HepG2 (cell line): ENCODE results near the gene UBALD1. TPM values are rescaled to one million over a fixed set of nuclear protein-coding genes. Genes with fewer than 3 reads are reported as not detected.
A peak's percentile ranks its signal among the peaks of the same experiment; 100 is the strongest.

Experiments
- AKNA ChIP-seq: sonication (generic); formaldehyde crosslinking; IDR thresholded peaks from 2 replicates; pipeline ENCODE4 v1.4.0; 2020; ENCODE audit warnings: missing genetic modification reagents, borderline replicate concordance
- ESRRA ChIP-seq: sonication (generic); formaldehyde crosslinking; IDR thresholded peaks from 2 replicates; pipeline ENCODE4 v1.5.1; 2020; ENCODE audit warnings: mild to moderate bottlenecking, low read depth, missing genetic modification reagents
- FOSL2 ChIP-seq: sonication (generic); formaldehyde crosslinking; IDR thresholded peaks from 2 replicates; pipeline ENCODE4 v1.4.0; 2020; ENCODE audit warnings: missing genetic modification reagents
- FOXK2 ChIP-seq: fragments of 450-650 bp; IDR thresholded peaks from 2 replicates; pipeline ENCODE4 v1.6.1; 2016
- HNF4G ChIP-seq, 2 experiments: sonication (generic) in 1 of 2; formaldehyde crosslinking in 1 of 2; IDR thresholded peaks; 2 replicates each; pipeline versions ENCODE4 v1.4.0 to v1.6.1; 2011 to 2020; ENCODE audit warnings: borderline replicate concordance in 2 of 2, low read depth in 2 of 2, mild to moderate bottlenecking in 2 of 2, low read length in 1 of 2, missing genetic modification reagents in 1 of 2, moderate library complexity in 1 of 2
- JDP2 ChIP-seq: sonication (generic); formaldehyde crosslinking; IDR thresholded peaks from 2 replicates; pipeline ENCODE4 v1.8.1; 2022; ENCODE audit warnings: missing genetic modification reagents, borderline replicate concordance
- NCOR1 ChIP-seq: fragments of 200-600 bp; sonication (generic); IDR thresholded peaks from 2 replicates; pipeline ENCODE4 v1.7.0; 2017; ENCODE audit warnings: antibody characterized with exemption, low read length, borderline replicate concordance
- SRF ChIP-seq: IDR thresholded peaks from 2 replicates; pipeline ENCODE4 v1.6.1; 2011; ENCODE audit warnings: mild to moderate bottlenecking, low read depth, low read length, moderate library complexity
- ZBED4 ChIP-seq: sonication (generic); formaldehyde crosslinking; IDR thresholded peaks from 2 replicates; pipeline ENCODE4 v1.4.0; 2020; ENCODE audit warnings: missing genetic modification reagents, borderline replicate concordance
- ZBTB8A ChIP-seq: sonication (generic); formaldehyde crosslinking; IDR thresholded peaks from 2 replicates; pipeline ENCODE4 v1.4.0; 2020; ENCODE audit warnings: mild to moderate bottlenecking, low read depth, missing genetic modification reagents, borderline replicate concordance
- ZNF17 ChIP-seq: sonication (generic); formaldehyde crosslinking; IDR thresholded peaks from 2 replicates; pipeline ENCODE4 v1.5.0; 2020; ENCODE audit warnings: mild to moderate bottlenecking, missing genetic modification reagents
- ZNF557 ChIP-seq: sonication (generic); formaldehyde crosslinking; IDR thresholded peaks from 2 replicates; pipeline ENCODE4 v1.4.0; 2020; ENCODE audit warnings: missing genetic modification reagents
- ZNF768 ChIP-seq: sonication (generic); formaldehyde crosslinking; IDR thresholded peaks from 2 replicates; pipeline ENCODE4 v1.4.0; 2020; ENCODE audit warnings: missing genetic modification reagents
- polyA plus RNA-seq, 8 experiments: library from polyadenylated mRNA; depleted of rRNA in 3 of 8; stranded (reverse) in 7 of 8; unstranded in 1 of 8; fragments of >200 nt; fragmentation: Illumina TruSeq in 4 of 8; extraction: Trizol in 4 of 8; gene quantifications; 2 replicates each; pipeline versions ENCODE4 v1.2.1 to v1.2.3, GENCODE V29; 2011 to 2016; ENCODE audit warnings: low read depth in 4 of 8, missing spikeins in 1 of 8, mixed read lengths in 1 of 8; ENCODE audit not compliant: insufficient read depth in 1 of 8
- total RNA-seq, 5 experiments: library from RNA; depleted of rRNA; stranded (reverse); fragments of >200 nt; fragmentation: Illumina TruSeq; extraction: Trizol; gene quantifications; 2 replicates each; pipeline ENCODE4 v1.2.3, GENCODE V29; 2016; ENCODE audit warnings: low read depth in 1 of 5
- TF ChIP-seq, protein P1 (sequence below): sonication (generic); formaldehyde crosslinking; IDR thresholded peaks from 2 replicates; pipeline ENCODE4 v1.9.0; 2021; ENCODE audit warnings: missing genetic modification reagents, borderline replicate concordance
- TF ChIP-seq, protein P2 (sequence below): sonication (generic); formaldehyde crosslinking; IDR thresholded peaks from 2 replicates; pipeline ENCODE4 v1.4.0; 2020; ENCODE audit warnings: missing genetic modification reagents

The UBALD1 gene
- total and polyA plus RNA-seq, 2 of the 13 experiments (the other 11 are each of a cell fraction or from before 2014, with no cell fraction given): 6.8 to 12.3 TPM

DNA sequence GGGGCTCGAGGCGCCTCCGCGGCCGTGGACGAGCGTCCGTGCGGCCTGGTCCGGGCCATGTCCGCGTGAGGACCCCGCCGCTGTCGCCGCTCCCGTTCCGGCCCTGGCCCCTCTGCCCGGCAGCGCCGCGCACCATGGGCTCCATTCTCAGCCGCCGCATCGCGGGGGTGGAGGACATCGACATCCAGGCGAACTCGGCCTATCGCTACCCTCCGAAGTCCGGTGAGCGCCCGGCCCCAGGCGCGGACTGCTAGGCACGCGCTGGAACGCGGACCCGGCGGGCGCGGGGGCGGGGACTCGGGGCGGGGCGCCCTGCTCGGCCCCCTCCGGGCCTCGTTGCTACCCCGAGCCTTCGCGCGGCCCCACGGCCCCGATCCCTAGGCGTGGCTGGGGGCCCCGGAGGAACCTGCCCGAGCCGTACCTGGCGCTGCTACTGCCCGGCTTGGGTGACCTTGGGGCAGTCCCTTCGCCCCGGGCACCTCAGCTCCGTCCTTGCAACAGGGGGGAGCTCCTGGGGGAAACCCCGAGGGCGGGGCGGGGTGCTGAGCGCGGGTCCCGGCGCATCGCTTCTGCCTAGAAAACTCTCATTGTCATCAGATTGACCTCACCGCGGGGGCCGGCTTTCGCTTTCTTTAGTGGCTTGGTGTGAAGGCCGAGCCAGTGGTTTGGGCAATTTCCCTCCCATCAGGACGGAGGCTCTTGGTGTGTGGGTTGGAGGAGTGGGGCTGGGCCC, 10.3 kb upstream of the UBALD1 start (continued):
- TF ChIP-seq, protein P1, sequence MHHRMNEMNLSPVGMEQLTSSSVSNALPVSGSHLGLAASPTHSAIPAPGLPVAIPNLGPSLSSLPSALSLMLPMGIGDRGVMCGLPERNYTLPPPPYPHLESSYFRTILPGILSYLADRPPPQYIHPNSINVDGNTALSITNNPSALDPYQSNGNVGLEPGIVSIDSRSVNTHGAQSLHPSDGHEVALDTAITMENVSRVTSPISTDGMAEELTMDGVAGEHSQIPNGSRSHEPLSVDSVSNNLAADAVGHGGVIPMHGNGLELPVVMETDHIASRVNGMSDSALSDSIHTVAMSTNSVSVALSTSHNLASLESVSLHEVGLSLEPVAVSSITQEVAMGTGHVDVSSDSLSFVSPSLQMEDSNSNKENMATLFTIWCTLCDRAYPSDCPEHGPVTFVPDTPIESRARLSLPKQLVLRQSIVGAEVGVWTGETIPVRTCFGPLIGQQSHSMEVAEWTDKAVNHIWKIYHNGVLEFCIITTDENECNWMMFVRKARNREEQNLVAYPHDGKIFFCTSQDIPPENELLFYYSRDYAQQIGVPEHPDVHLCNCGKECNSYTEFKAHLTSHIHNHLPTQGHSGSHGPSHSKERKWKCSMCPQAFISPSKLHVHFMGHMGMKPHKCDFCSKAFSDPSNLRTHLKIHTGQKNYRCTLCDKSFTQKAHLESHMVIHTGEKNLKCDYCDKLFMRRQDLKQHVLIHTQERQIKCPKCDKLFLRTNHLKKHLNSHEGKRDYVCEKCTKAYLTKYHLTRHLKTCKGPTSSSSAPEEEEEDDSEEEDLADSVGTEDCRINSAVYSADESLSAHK (CRISPR knock-in tag): no peak
- TF ChIP-seq JDP2 (no peak), ESRRA (no peak), FOSL2 (CRISPR knock-in tag) (no peak; the same call in 1 of the 2 replicates), ZBED4 (peak; percentile 28; the same call in 1 of the 2 replicates), ZBTB8A (CRISPR knock-in tag) (no peak), FOXK2 (no peak), SRF (no peak), NCOR1 (no peak), ZNF557 (CRISPR knock-in tag) (no peak), ZNF768 (CRISPR knock-in tag) (peak; percentile 67; the same call in 1 of the 2 replicates), HNF4G (IDR thresholded peaks at IDR 0.05; ENCODE audit: borderline replicate concordance, low read depth, low read length) (no peak), HNF4G (CRISPR knock-in tag; IDR thresholded peaks at IDR 0.05; ENCODE audit: borderline replicate concordance, low read depth) (no peak; the same call in 1 of the 2 replicates), AKNA (CRISPR knock-in tag) (no peak), ZNF17 (no peak)
- TF ChIP-seq, protein P2, sequence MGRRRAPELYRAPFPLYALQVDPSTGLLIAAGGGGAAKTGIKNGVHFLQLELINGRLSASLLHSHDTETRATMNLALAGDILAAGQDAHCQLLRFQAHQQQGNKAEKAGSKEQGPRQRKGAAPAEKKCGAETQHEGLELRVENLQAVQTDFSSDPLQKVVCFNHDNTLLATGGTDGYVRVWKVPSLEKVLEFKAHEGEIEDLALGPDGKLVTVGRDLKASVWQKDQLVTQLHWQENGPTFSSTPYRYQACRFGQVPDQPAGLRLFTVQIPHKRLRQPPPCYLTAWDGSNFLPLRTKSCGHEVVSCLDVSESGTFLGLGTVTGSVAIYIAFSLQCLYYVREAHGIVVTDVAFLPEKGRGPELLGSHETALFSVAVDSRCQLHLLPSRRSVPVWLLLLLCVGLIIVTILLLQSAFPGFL: no peak
